Coronary artery (tissue), 2 donors: ENCODE results near the gene TMTC1.

Experiments
- DNase-seq: peaks from one replicate; pipeline ENCODE4 v3.0.0-alpha.2; 2017; ENCODE audit warnings: low spot score
- H3K27ac ChIP-seq, 2 donors: fragments of 200-600 bp; sonication (generic); one replicate each; pipeline ENCODE4 v1.5.1; 2016 to 2019
- H3K4me3 ChIP-seq: fragments of 200-600 bp; sonication (generic); 2 replicates; pipeline ENCODE4 v1.5.1; 2016; ENCODE audit warnings: mild to moderate bottlenecking, moderate library complexity
- CTCF ChIP-seq: fragments of 200-600 bp; sonication (generic); IDR thresholded peaks from one replicate; pipeline ENCODE4 v1.5.1; 2019; ENCODE audit warnings: antibody characterized with exemption

TMTC1 gene

DNA sequence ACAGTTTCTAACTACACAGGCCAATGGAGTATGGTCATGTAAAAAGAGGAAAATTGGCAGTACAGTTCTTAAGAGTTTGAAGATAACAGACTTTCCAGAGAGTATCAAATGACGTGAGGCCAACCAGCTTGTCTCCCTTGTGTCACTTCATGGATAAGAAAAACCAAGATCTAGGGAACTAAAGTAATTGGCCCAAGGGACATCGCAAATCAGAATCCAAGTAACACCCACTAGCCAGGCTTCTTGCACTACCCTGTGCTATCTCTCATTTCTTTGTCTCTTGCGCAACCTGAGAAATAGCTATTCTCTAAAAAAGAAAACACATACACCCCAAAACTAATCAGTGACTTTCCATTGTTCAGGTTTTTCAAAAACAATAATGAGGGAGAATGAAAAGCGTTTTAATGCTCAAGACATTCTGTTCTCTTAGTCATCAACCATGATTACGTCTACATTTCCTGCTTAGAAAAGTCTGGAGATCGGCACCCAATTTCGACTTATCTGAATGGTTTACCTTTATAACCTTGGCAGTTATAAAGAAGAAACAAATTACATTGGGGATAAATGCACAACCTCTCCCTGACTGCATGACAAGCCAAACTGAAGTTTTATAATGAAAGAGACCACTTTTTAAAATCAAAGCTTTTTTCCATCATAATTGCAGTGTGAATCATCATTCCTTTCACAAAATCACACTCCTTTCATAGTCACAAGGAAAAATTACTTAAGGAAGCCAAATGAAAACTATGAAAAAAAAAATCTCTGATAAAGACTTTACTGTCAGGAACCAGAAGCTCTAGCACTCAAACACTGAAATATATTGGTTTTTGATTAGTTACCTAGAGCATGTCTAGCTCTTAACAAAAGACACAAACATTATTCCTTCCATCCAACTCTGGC, 42.1 kb downstream of the TMTC1 start:
- H3K27ac ChIP-seq, result peak overlapping the region; percentile 30 to 64
- no peak for DNase-seq
- TF ChIP-seq CTCF, result no peak
- H3K4me3 ChIP-seq, result peak overlapping the region; percentile 6

DNA sequence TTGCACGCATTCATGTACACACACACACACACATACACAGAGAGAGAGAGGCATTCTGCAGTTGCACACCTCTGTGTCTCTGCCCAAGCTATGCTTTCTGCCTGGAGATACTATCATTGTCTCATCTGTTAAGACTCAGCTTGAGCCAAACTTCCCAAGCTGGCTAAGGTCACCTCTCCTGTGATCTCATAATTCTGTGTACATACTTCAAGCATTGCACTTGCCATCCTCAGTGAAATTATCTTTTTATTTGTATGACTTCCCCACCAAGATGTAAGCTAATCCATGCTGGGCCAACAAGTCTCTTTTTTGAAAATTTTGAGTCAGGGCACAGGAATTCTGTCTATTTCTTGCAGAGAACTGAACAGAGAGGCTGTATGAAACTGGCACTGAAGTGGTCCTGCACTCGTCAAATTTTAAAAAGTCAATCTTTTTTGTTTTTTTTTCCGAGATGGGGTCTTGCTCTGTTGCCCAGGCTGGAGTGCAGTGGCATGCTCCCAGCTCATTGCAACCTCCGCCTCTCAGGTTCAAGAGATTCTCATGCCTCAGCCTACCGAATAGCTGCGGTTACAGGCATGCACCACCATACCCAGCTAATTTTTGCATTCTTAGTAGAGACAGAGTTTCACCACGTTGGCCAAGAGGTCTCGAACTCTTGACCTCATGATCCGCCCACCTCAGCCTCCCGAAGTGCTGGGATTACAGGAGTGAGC, 44.3 kb downstream of the TMTC1 start:
- DNase-seq, result no peak
- H3K27ac ChIP-seq, result peak overlapping the region in 1 of 2 donors; percentile 2
- TF ChIP-seq CTCF, result no peak
- no peak overlapping the region for H3K4me3 ChIP-seq

- no peak overlapping the region for H3K4me3 ChIP-seq
- no peak overlapping the region for H3K27ac ChIP-seq
- no peak for DNase-seq
- no peak for TF ChIP-seq CTCF
Observed at GRCh38 chr12:29738365-29738764, 45.4 kb downstream of the TMTC1 start.

DNA sequence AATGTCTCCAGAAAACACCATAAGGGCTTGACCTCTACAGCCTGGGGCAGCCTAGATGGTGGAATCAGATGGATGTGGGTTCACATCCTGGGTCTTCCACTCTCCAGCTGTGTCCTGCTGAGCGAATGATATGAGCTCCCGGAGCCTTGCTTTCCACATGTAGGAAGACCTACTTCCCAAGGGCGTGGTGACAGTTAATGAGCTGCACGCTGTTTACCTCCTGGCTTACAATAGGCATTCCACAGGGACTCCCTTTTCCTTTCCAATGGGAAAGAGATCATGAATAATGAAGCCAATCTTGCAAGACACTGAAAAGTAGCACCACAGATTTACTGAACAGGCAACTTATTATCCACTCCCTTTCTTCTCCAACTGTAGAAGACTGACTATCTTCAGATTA, 46.1 kb downstream of the TMTC1 start:
- Histone ChIP-seq H3K27ac (no peak overlapping the region), H3K4me3 (no peak overlapping the region)
- TF ChIP-seq CTCF, result no peak
- no peak for DNase-seq

DNA sequence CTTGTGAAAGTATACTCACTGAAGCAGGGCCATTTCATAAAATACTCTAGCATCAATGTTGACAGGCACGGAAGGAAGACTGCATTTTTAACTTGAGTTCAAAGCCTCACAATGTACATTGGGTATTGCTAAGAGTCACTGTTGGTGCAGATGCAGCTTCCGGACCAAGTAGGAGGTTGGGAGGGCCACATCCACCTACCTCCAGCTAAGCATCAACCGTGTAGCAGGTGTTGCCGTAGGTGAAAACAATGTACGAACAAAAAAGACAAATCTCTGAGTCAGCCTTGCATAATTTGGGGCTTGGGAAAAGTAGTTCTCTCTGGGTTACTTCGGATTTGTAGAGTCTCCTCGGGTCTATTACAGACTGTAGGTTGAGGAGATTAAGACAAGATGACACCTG, 48.1 kb downstream of the TMTC1 start:
- DNase-seq, result no peak
- H3K4me3 ChIP-seq, result no peak overlapping the region
- TF ChIP-seq CTCF, result no peak
- no peak overlapping the region for H3K27ac ChIP-seq

DNA sequence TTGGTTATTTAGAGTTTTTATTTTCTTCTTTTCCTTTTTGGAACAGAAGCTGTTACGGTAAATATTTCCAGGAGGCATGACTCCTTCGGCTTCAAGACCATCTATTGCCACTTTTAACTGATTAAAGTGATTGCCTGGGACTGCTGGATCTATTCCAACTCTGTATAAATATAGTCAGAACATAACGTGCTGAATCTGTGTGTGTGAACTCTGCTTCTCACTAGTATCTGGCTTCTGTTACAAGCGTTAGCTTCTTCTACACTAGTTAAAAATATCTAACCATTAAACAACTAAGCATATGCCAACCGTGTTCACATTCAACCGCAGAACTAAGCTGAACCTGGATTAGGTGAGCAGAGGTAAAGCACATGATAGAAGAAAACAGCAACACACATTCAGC, 49.0 kb downstream of the TMTC1 start:
- no peak for TF ChIP-seq CTCF
- DNase-seq, result no peak
- Histone ChIP-seq H3K4me3 (no peak overlapping the region), H3K27ac (peak overlapping the region in 1 of 2 donors; percentile 49)
